IPS DF 6.9 (cell line): Measurements from ENCODE around the gene VAV2.

Experiments used
- DNase-seq: peaks from one replicate; pipeline ENCODE4 v3.0.0-alpha.2; 2013; ENCODE audit warnings: low read depth, low spot score
- H3K27ac ChIP-seq: one replicate; pipeline ENCODE4 v1.5.1; 2013; ENCODE audit warnings: low read length, control low read depth
- H3K27me3 ChIP-seq: 2 replicates; pipeline ENCODE4 v1.6.1; 2013; ENCODE audit warnings: mild to moderate bottlenecking, low read length; ENCODE audit not compliant: control insufficient read depth, insufficient read depth
- H3K36me3 ChIP-seq: 2 replicates; pipeline ENCODE4 v1.6.1; 2013; ENCODE audit warnings: low read length; ENCODE audit not compliant: control insufficient read depth, insufficient read depth
- H3K4me1 ChIP-seq: 2 replicates; pipeline ENCODE4 v1.6.1; 2013; ENCODE audit warnings: low read length; ENCODE audit not compliant: control insufficient read depth, insufficient read depth
- H3K4me3 ChIP-seq: 2 replicates; pipeline ENCODE4 v1.5.1; 2013; ENCODE audit warnings: mild to moderate bottlenecking, low read length
- H3K9me3 ChIP-seq: 2 replicates; pipeline ENCODE4 v1.6.1; 2013; ENCODE audit warnings: low read length, inconsistent platforms; ENCODE audit not compliant: control insufficient read depth, insufficient read depth
- WGBS: extraction: QIAGEN DNeasy Blood & Tissue Kit; methylation state at CpG from one replicate; pipeline ENCODE4 v1.1.7; 2013; ENCODE audit warnings: mixed read lengths, missing lambda C conversion rate; ENCODE audit not compliant: insufficient read length, insufficient coverage; 5-methylcytosine and 5-hydroxymethylcytosine counted together

The VAV2 gene

GRCh38 chr9:133839822-133840329, 152.2 kb downstream of the VAV2 start:
- WGBS: no CpG with 5 or more reads among the region's 15 CpGs
- H3K9me3 ChIP-seq: no peaks in the 10 kb centered on the region
- no peaks in the 10 kb centered on the region for H3K36me3 ChIP-seq
- H3K27me3 ChIP-seq: no peaks in the 10 kb centered on the region
- DNase-seq: no peak
- H3K4me1 ChIP-seq: peaks cover 12% of the 10 kb centered on the region
- no peak overlapping the region for H3K27ac ChIP-seq
- H3K4me3 ChIP-seq: no peak overlapping the region

DNA sequence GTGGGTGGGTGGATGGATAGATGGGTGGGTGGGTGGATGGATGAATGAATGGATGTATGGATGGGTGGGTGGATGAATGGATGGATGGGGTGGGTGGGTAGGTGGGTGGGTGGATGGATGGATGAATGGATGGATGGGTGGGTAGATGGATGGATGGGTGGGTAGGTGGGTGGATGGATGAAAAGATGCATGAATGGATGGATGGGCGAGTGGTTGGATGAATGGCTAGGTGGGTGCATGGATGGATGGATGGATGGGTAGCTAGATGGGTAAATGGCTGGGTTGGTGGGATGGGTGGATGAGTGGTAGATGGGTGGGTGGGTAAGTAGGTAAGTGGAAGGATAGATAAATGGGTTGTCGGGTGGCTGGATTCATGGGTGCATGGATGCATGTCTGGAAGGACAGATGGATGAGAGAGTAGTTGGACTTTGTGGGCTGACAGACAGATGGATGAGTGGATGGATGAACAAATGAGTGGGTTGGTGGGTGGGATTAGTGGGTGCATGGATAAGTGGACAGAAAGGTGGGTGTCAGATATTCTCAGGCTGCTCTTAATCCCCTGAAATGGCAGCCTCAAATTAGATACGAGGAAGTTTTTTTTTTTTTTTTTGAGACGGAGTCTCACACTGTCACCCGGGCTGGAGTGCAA, 153.1 kb downstream of the VAV2 start:
- Histone ChIP-seq H3K4me1 (peaks cover 13% of the 10 kb centered on the region), H3K9me3 (no peaks in the 10 kb centered on the region), H3K27ac (no peak overlapping the region), H3K36me3 (no peaks in the 10 kb centered on the region; the same call in 1 of the 2 replicates), H3K27me3 (no peaks in the 10 kb centered on the region), H3K4me3 (no peak overlapping the region)
- WGBS: 100% methylated on average over 1 of the region's 5 CpGs
- DNase-seq: no peak

- no peak overlapping the region for H3K4me3 ChIP-seq
- H3K27me3 ChIP-seq: no peaks in the 10 kb centered on the region
- peaks cover 13% of the 10 kb centered on the region for H3K4me1 ChIP-seq
- H3K9me3 ChIP-seq: no peaks in the 10 kb centered on the region
- no CpG with 5 or more reads among the region's 13 CpGs for WGBS
- DNase-seq: no peak
- no peak overlapping the region for H3K27ac ChIP-seq
- no peaks in the 10 kb centered on the region; the same call in 1 of the 2 replicates for H3K36me3 ChIP-seq
These were observed 154.2 kb downstream of the VAV2 start for GRCh38 chr9:133837627-133838597.

DNA sequence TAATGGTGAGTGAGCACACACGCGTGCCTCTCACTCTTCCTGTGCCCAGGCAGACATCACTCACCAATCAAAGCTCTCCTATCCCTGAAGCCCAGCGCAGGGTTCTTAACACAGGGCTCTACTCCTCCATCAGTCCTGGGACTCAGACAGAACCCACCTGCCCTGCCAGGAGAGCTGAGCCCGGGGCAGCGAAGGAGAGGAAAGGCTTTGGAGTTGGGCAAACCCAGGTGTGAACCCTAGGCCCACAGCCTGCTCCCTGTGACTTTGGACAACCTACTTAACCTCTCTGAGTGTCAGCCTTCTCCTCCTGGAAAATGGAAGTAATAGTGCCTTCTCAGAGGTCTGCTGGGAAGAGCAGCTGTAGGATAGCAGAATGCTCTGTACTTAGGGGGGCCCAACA, 155.3 kb downstream of the VAV2 start:
- no peaks in the 10 kb centered on the region for H3K27me3 ChIP-seq

DNA sequence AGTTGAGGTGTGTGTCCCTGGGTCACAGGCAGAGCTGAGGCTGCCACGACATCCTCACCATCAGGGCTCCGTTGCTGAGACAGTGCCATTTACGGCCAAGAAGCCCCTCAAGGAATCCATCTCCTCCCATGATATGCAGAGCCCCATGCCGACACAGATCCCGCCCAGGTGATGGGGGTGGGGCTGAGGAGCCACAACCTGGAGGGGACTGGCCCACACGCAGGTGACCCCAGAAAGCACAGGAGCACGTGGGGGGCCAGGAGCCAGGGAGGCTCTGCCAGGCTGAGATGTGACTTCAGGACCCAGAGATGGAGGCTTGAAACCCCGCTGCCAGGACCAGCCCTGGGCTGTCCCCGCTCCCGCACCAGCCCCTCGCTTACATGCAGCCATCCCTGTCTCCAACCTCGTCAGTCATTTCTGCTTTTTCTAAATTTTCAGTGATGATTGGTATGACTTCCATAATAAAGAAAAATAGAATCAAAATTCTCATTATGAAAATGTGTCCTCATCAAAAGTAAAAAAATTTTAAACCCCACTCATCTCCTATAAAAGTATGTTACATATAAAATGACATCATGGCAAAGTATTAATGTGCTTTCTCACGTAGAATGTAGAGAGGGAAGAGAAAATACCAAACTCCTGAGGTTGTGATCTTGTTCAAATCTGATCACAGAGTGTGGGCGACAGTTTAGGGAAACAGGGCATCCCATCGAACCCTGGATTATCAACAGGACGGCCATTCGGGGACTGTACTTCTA, 155.9 kb downstream of the VAV2 start:
- no peaks in the 10 kb centered on the region for H3K9me3 ChIP-seq
- peaks cover 13% of the 10 kb centered on the region for H3K4me1 ChIP-seq
- DNase-seq: no peak
- no peaks in the 10 kb centered on the region; the same call in 1 of the 2 replicates for H3K36me3 ChIP-seq
- no peak overlapping the region for H3K4me3 ChIP-seq
- H3K27ac ChIP-seq: no peak overlapping the region
- H3K27me3 ChIP-seq: no peaks in the 10 kb centered on the region
- WGBS: no CpG with 5 or more reads among the region's 17 CpGs

More for the DNA sequence above, 155.3 kb downstream of the VAV2 start:
- H3K27ac ChIP-seq: no peak overlapping the region
- H3K36me3 ChIP-seq: no peaks in the 10 kb centered on the region; the same call in 1 of the 2 replicates
- WGBS: no CpG with 5 or more reads among the region's 5 CpGs
- no peaks in the 10 kb centered on the region for H3K9me3 ChIP-seq
- peaks cover 13% of the 10 kb centered on the region for H3K4me1 ChIP-seq
- DNase-seq: no peak
- no peak overlapping the region for H3K4me3 ChIP-seq

DNA sequence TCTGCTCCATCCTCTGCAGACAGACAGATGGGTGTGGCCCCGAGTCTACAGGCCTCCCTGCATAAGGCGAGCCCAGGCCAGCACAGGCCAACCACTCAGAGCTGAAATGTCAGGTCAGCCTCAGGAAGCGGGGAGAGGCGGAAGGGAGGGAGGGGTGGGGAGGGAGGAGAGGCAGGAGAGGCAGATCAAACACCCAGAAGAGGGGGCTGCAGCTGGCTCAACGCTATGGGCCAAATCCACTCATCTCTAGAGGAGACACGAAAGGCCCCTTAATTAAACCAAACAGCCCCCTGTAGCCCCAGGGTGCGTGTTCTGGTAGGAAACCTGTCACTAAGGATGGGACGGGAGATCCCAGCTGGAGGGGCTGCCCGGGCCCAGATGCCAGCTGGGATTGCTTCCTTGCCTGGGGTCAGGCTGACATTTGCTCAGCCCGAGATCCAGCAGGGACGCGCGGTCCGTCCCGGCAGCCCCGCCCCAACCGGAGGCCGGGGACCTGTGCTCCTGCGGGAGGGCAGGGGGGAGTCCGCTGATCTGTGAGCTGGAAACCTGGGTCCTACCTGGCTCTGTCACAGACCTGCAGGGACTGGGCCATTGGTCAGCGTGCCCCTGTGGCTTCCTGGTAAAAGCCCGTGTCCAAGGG, 156.7 kb downstream of the VAV2 start:
- Histone ChIP-seq H3K27ac (no peak overlapping the region), H3K4me3 (no peak overlapping the region), H3K36me3 (no peaks in the 10 kb centered on the region; the same call in 1 of the 2 replicates), H3K27me3 (no peaks in the 10 kb centered on the region), H3K9me3 (no peaks in the 10 kb centered on the region), H3K4me1 (peaks cover 13% of the 10 kb centered on the region)
- no CpG with 5 or more reads among the region's 22 CpGs for WGBS
- no peak for DNase-seq

DNA sequence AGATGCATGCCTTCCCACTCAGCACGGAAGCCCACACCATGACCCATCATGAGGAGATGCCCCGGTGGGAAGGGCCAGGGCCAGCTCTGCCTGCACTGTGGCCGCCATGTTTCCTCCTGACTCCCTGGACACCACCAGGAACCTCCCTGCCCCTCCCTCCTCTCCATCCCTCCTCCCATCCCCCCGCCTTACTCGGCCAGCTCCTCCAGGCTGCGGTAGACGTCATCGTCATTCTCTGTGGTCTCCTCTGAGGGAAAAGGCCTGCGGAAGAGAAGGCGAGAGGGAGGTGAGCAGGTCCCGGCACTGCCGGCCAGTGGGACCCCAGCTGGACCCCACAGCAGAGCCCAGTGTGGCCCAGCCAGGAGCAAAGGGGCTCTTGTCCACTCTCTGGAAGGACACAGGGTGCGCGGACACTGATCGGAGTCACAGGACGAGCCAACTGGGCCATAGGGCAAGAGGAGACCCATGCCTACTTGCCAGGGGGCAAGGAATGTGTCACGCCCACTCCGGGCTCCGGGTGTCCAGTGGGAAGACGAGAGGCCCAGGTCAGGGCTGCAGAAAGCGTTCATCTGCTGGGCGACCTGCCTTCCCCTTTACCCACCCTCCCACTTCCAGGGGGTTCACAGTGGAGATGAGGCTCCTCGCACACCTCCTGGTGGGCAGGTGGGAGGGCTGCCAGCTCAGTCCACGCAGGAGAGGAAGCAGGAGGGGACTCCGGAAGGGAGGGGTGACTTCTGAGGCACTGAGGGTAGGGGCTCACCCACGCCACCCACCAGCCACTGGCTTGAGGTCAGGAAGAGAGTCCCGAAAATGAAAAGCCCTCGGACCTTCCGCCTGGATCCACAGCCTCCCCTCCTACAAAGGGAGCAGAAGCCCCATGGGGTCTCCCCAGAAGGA, 157.8 kb downstream of the VAV2 start:
- WGBS: no CpG with 5 or more reads among the region's 29 CpGs
- H3K27ac ChIP-seq: no peak overlapping the region
- H3K36me3 ChIP-seq: no peaks in the 10 kb centered on the region; the same call in 1 of the 2 replicates
- no peak for DNase-seq
- H3K4me3 ChIP-seq: no peak overlapping the region
- H3K27me3 ChIP-seq: no peaks in the 10 kb centered on the region
- H3K4me1 ChIP-seq: peaks cover 8% of the 10 kb centered on the region
- no peaks in the 10 kb centered on the region for H3K9me3 ChIP-seq

DNA sequence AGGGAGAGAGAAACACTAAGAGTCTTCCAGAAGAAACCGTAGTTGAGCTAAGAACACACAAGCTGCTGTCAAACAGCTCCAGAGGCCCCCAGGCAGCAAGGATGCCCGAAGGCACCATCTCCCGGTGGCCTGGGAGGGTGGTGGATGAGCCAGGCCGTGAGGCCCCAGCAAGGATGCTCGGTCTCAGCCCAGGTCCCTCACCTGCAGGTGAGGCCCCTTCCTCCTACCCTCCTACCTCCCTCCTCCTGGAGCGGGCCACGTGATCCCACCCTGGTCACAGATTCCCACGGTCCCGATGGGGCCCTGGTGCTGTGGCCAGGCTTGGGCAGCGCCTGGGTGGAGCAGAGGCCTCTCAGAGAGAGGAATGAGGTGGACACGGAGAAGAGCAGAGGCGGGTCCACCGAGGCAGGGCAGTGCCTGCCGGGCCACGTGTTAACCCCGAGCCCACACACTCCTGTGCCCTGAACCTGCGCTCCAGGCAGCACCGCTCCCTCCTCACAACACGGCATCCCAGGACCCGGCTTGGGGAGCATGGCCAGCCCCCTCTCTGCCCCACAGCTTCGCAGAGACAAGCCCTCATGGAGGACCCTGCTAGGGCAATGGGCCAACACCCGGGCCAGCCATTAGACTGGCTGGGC, 158.6 kb downstream of the VAV2 start:
- Histone ChIP-seq H3K9me3 (no peaks in the 10 kb centered on the region), H3K36me3 (no peaks in the 10 kb centered on the region; the same call in 1 of the 2 replicates), H3K27ac (no peak overlapping the region), H3K4me3 (no peak overlapping the region), H3K27me3 (no peaks in the 10 kb centered on the region), H3K4me1 (peaks cover 8% of the 10 kb centered on the region)
- DNase-seq: no peak
- no CpG with 5 or more reads among the region's 22 CpGs for WGBS

GRCh38 chr9:133832877-133833276, 159.2 kb downstream of the VAV2 start:
- no peak for DNase-seq
- no CpG with 5 or more reads among the region's 8 CpGs for WGBS
- no peaks in the 10 kb centered on the region for H3K9me3 ChIP-seq
- no peaks in the 10 kb centered on the region for H3K27me3 ChIP-seq
- peaks cover 8% of the 10 kb centered on the region for H3K4me1 ChIP-seq
- H3K36me3 ChIP-seq: no peaks in the 10 kb centered on the region; the same call in 1 of the 2 replicates
- H3K4me3 ChIP-seq: no peak overlapping the region
- no peak overlapping the region for H3K27ac ChIP-seq
